ENCODE results near the gene PRKG2.

PRKG2 gene

DNA sequence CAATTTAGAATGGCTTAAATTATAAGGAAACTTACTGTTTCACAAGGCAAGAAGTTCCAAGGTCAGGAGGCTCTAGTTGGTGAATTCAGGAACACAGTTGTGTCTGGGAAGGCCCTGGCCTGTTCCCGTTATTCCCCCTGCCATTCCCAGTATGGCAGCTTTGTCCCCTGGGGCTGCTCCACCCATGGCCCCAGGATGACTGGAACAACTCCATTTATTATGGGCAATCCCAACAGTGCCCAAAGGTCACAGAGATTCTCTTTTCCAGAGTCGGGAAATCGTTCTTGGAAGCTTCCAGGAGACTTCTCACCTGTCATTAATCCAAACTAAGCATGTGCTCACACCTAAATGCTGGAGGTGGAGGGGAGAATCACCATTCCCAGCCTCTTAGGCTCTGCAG lies 2.8 kb upstream of the PRKG2 start:
- no peak for DNase-seq

DNA sequence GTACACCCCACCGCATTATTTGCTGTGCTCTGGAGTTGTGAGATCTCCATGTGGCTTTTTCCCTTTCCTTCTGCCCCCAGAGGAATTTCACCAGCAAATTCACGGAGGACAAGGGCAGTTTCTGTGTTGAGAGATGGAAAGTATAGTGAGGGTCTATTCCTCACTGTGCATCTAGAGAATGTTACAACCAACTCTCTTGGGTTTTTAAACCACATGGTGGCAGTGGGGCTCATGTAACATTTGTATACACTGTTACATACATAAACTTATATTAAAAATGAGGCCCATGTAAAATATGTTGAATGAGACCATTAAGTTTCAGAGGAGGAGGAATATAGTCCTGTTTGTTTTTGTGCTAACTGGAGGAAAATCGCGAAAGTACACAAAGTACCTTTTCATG lies 909 bp upstream of the PRKG2 start:
- DNase-seq: no peak

DNA sequence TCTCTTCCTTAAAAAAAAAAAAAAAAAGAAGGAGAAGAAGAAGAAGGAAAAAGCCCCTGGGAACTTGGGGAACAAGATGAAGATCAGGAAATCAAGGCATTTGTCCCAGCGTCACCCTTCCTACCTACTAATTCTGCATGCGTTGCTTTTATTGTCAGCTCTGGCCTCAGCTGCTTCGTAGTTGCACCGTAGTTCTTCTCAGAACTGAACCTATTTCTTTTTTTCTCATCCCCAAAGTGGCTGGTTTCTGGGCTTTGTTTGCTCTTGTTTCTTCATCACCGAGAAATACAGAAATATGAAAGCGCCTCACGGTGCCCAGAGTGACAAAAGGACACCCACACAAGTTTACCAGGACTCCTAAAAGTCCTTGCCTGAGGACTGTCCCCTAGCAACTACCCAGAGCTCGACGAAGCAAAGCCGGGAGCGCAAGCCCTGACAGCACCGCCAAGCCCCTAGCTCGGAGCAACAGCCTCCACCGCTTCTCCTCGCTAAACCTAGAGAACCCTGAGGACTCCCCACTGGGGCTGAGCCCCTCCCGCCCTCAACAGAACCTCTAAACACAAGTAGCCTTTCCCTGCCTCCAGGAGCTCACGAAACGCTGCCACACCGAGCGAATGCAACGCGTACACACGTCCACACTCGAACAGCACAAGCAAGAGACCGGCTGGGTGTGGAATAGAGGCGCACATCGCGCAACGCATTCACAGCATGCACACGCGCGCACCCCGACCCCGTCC lies 710 bp downstream of the PRKG2 start:
- no peak for DNase-seq

DNA sequence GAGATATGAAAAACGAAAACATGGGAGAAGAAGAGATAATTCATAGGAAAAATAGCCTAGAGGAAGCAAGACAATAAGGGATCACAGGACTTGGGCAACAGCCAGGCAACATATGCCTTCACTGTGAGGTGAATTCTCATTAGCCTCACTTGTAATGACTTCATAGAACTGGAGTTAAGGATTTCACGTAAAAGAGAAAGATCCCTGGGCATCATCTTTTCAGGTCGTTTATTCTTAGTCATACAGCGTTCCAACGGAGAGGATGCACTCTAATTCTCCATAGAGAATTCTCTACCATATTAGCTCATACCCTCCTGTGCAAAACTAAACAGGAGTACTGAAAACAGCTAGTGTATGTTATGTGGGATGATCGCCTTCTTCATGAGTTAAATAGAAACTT lies 1.4 kb downstream of the PRKG2 start:
- DNase-seq: no peak

DNA sequence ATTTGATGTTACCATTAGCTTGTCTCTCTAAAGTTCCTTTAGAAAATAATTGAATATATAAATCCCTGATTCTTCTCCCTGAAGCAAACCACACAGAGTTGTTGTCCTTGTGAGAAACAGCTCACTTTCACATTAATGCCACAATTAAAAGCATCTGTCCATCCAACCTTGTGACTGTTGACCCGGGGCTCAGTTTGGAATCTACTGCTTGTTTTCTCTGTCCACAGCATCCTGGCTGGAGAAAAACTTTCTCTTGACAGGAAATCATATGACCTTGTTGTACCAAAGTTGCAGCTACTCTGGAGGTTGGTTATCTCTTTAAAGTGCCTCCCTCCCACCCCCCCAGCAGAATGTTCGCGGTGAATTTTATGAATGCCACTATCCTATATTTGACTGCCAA lies 3.1 kb downstream of the PRKG2 start:
- DNase-seq: no peak

DNA sequence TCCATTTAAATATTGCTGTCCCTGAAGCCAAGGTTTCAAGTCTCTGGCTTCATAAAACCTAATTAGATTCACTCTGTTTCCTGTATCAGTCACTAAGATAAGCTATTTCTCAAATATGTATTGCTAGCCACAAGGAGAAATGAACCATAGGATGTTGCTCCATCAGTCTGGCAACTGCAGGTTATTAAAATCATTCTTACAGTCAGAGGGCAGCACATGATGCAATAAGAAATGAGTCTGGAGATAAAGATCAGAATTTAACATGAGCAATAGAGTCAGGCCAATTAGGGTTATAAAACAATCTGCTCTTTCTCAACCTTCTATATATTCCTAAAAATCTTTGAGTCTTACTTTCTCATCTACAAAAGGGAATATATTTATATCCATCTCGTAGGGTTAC lies 7.2 kb downstream of the PRKG2 start:
- DNase-seq: no peak

DNA sequence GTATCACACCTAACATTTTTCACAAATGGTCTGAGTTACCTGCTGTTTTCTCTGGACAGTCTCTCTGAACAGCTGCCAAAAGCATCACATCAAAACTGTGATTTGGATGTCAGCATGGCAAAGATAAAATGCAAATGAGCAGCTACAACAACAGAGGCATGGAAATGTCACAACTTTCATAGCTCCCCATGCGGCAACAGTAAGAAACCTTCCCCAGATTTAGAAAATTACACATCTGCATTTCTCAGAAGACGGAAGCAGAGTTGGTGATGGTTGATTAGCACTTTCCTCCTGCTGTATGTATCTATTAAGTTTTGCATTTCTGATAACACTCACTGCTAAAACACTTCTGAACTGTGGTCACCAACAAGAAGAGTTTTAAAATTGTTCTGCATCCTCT lies 9.7 kb downstream of the PRKG2 start:
- DNase-seq: no peak

DNA sequence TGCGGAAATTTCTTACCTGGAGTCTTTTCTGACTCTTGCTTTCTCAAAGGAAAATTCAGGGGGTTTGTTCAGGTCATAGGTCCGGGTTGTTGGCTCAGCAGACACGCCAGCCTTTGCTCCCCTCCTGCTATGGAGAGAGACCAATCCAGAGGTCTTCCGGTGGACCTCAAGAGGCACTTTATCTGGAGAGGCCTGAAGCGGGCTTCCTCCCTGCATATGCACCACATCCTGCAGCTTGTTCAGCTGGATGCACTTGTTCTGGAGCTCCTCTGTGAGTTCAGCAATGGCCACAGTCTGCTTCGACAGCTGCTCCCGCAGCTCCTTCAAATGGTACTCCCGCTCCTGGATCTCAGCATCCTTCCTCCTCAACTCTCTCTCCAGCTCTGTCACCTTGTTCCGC lies 10.5 kb downstream of the PRKG2 start:
- DNase-seq: no peak

DNA sequence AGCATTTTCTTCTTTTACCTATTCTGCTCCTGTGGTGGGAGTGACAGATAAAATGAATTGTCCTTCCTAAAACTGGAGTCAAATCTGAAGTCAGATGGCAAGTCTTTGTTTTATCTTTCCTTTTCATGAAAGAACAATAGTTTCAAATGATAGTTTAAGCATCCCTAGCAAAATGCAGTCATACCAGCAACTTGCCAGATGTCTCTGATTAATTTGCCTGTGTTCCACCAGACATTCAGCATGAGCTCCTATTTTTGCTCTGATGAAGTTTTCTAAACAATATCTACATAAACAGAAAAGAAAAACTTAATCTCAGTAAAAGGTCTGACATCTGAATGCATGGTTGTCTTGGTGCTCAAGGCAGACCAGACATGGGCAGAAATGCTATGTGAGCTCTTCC lies 15.2 kb downstream of the PRKG2 start:
- DNase-seq: no peak

DNA sequence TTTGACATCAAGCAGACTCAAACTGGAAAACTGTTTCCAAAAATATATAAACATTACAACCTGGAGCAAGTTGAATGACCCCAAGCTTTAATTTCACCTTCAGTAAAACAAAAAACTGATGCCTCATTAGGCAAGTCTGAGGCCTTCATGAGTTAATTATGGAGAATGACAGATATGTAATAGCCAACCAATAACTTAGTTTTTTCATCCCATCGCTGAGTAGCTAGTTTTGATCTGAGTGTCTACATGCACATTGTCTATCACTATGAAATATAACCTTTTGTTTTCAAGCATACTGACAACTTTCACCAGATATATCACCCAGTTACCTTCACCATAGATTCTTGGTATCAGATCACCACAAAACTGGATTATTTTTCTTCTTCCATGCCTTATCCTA lies 16.4 kb downstream of the PRKG2 start:
- DNase-seq: no peak

DNA sequence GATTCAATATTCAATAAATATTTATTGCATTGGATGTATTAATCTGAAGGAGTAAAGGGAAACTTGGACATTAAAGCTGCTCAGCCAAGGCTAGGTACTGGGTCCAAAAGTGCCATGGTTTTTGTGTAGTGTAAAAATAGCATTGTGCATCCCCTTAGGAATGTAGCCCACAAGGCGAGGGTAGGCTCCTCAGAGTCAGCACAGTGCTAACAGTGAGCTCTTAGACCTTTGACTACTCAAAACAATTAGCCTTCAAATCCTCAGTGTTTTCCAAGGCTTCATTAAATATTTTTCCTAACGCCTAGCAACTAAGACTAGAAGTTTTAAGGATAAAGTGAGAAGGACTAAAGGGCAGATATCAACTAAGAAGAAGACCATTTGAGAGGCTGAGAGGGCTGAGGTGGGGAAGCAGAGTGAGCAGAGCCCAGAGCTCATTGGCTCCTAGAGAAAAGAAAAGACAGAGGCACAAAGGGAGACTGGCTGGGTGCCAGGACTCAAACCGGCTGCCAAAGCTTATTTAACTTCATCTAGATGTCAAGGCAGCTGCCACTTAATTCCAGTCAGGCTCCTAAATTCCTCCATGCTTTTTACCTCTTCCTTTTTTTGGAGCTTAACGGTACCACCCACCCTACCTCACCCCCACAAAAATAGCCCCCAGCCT lies 17.0 kb downstream of the PRKG2 start:
- DNase-seq: no peak

DNA sequence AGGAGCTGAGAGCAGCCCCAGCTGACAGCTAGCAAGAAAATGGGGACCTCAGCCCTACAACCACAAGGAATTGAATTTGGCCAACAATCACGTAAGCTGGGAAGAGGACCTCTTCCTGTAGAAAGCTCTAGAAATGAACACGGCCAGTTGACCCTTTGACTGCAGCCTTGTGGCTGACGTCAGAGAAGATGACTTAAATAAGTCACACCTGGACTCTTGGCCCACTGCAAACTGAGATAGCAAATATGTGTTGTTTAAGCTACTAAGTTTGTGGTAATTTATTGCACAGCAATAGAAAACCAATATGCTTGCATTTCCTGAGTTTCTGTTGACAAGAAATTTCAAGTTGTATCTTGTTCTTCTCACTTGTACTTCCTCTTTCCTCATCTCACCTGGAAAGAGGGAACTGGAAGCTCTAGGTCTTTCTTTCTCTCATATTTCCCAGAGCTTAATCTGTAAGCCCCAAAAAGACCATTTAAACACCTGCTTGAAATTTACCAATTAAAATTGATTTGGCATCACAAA lies 18.8 kb downstream of the PRKG2 start:
- no peak for DNase-seq

DNA sequence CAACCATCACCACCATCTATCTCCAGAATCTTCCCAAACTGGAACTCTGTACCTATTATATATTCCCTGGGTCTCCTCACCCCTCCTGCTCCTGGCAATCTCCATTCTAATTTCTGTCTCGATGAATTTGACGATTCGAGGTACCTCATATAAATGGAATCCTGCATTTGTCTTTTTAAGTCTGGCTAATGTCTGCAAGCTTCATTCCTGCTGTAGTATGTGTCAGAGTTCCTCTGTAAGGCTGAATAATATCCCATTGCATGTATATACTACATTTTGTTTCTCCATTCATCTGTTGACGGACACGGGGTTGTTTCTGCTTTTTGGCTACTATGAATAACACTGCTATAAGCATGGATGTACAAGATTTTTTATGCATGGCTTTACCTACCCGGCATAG lies 19.5 kb downstream of the PRKG2 start:
- DNase-seq: no peak

DNA sequence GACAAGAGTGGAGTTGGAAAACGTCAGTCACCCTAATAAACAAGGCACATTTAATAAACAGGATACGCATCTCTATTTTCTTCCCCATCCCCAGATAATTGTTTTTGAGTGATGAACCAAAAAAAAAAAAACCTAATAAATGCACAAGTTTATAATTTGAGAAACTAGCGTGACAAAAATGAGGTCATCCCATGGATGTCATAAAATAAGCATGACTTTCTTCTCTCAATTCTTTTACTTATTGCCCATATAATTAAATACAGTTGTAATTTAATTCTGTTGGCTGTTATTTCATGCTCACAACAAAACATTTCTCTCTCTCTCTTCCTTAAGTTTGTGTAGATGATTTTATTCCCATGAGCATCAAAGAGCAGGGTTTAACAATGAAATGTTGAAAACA lies 20.7 kb downstream of the PRKG2 start:
- DNase-seq: no peak

DNA sequence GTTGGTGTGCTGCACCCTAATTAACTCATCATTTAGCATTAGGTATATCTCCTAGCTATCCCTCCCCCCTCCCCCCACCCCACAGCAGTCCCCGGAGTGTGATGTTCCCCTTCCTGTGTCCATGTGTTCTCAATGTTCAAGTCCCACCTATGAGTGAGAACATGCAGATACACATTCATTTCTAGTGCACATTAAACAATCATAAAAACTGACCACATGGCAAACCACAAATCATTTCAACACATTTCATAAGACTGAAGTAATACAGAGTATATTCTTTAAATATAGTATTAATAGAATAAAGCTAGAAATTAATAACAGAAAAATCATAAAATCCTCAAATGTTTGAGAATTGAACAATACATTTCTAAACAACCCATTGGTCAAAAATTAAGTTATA lies 34.1 kb downstream of the PRKG2 start:
- no peak for DNase-seq

DNA sequence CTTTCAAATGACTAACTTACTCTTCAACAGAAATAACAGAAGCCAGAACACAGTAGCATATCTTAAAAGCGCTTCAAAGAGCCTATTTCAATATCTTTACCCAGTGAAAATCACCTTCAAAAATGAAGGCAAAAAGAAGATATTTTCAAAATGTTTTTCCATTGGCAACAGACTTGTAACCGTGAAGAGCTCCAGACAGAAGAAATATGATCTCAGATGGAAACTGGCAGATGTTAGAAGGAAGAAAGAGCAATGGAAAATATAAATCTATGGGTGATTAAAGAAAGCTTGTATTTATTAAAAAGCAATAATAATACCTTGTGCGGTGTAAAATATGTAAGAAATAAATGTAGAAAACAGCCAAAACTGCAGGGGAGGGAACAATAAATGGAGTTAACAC lies 35.7 kb downstream of the PRKG2 start:
- DNase-seq: no peak

DNA sequence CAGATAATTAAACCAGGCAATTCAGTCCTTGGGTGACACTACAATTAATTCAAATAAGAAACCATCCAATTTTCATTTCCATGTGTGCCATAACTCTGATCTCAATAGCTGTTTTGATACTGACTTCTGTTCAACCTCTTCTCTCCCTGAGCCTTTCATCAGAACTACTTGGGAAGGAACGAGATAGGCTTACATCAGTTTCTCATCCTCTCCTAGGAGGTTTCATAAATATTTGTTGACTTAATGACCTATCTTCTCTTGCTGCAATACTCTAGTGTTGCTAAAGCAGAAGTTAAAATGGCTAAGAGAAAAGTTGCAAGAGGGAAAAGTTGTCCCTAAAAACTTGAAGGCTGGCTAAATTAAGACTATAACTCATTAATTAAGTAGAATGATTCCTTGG lies 41.8 kb downstream of the PRKG2 start:
- no peak for DNase-seq

DNA sequence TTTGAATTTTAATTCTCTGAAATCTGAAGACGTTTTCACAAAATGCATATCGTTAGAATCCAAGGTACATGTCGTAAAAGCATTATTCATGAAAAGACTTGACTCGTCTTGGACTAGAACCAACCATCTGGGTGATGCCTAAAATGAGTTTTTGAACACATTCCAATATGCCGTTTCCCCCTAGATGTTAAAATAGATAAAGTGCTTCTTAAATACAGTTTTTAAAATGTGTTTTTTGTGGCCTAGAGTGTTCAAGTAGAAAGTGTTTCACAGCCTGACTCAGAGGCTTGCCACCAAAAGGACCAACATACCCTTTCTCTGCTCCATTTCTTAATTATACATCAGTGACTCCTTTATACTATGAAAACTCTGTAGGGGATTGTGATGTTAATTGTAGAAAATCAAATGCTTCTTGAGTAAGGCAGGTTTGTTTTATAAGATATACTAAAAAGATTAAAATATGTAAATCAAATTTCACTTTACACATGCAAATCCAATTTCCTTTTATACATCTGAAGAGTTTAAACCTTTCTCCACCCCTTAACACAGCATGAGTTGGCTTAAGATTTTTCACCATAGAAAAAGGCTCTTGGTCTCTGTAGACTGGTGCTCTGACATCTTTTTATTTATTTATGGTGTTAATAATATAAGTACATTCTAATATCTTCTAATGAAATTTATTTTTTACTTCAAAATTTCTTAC lies 48.4 kb downstream of the PRKG2 start:
- no peak for DNase-seq

DNA sequence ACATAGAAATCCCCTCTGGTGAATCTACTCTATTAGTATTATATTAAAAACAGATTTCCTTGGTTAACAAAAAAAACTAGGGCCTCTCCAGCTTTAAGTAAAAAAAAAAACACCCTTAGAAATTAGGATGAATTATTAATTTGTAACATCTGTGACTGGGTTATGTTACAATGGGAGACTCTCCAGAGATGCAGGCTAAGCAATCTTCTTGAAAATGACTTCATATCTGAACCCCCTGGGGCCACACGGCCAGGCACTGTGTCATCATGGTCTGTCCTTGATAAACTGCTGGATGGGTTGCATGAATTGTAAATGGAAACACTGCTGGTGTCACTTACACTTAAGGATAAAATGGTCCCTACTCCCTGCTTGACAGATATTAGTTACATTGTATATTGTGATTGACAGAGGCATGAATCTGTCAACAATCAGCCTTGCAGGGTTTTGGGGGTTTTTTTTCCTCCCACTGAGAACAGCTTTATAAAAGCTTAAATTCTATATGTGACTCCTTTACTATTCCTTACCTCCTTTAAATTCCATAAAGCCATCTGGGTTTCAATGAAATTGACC lies 49.1 kb downstream of the PRKG2 start:
- no peak for DNase-seq

DNA sequence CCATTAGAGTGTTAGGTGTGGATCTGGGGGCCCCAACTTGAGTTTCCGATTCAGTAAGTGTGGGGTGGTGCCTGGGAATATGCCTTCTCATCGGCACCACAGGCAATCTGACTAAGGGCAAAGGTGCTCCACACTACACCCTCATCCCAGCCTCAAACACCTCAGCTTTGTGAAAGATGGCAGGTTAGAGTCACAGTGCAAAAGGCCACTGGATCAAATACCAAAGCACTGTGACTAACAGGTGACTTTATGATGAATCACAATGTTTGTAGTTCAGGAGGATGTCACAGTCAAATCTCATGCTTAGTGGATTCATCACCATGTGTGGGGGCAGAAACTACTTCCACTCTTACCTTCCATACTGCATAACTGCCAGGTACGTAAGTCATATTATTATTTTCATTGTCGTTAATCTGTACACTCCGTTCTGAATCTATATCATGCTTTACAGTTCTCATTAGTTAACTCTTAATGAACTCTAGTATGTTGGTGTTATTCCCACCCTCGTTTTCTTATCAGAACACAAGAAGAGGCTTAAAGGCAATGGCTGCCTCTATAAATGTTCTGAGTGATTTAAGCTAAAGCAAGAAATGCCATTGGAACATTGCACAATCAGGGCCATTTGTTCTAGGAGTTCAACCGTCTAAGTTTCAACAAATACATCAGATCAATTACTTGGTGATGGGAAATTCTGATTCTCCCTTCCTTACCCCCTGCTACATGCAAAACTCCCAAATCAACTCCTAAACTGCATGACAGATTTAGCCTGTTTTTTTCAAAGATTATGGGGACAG lies 50.2 kb downstream of the PRKG2 start:
- no peak for DNase-seq

DNA sequence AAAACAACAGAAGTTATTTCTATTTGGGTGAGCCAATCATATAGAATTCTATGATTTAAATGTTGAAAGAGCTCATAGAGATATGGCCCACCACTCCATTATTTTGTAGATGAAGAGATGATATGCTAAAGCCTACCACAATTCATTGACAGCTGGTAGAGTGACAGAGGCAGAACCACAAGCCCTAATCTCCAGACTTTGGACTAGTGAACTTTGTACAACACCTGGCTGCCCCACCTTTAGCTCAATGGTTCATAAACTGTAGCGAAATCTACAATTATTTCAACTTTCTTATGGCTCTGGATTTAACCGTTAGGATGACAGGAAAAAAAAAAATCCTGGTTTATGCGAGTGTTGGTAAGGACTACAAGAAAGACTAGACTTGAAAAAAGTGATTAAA lies 50.9 kb downstream of the PRKG2 start:
- DNase-seq: no peak

DNA sequence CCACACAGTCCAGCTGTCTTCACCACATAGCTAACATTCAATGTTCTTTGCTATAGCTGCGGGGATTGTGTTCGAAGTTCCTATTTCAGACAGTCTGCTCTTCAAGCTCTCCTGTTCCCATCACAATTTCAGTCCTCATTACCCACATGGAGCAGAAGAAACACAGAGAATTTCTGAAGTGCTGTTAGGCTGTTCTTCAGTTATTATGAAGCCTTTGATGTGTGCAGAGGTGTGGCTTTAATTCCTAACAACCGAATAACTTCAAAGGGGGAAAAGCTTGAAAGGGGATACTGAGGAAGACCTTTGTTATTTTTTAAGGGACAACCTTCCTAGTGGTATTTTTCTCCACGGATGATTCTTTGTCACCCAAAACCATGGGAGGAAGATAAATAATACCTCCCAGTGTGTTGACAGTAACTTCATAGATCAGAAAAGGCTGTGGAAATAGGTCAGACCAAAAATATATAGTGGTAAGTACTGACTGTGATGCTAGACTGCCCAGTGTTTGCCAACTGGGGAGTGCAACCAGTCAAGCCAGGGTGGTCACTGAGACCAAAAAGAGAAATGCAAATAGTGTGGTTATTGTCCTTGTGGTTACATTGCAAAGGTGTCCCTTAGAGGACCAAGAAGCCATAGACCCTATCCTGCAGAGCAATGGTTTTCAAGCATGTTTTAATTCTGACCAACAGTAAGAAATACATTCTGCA lies 52.1 kb downstream of the PRKG2 start:
- DNase-seq: no peak

Data from stimulated activated naive CD4-positive, alpha-beta T cell (primary cell).